Forelimb muscle (tissue), 1 donor: ENCODE data around the gene GKN2. TPM values are rescaled to one million over a fixed set of nuclear protein-coding genes. Genes with fewer than 3 reads are reported as not detected.

Experiments used
- polyA plus RNA-seq: library from polyadenylated mRNA; unstranded; fragments of 120-200 nt; gene quantifications from one replicate; pipeline ENCODE4 v1.2.1, GENCODE V29; 2013; ENCODE audit not compliant: insufficient read length

Gene GKN2
- polyA plus RNA-seq, 1 donor = not detected

Other genes starting within 250 kb of the GKN2 start
- gene ARHGAP25, start 218.1 kb downstream of the GKN2 start, polyA plus RNA-seq = 2.6 TPM
- gene BMP10, start 81.5 kb downstream of the GKN2 start, polyA plus RNA-seq = not detected
- not detected for gene GKN1, start 21.7 kb upstream of the GKN2 start, polyA plus RNA-seq
- 123 TPM for gene ANTXR1, start 60.3 kb upstream of the GKN2 start, polyA plus RNA-seq